GM18505 (cell line): ENCODE results near the gene OR4D2.
"Not testable (repeated sequence)": the region's sequence is repeated elsewhere in the genome, so short reads cannot be mapped to it uniquely, and the experiment has no call there.

Experiments used
- ATAC-seq: cut with Tn5 transposase; IDR thresholded peaks from one replicate; pipeline ENCODE4 v1.9.1; 2021; ENCODE audit not compliant: unreplicated experiment
- POLR2A ChIP-seq: IDR thresholded peaks from 4 replicates; pipeline ENCODE4 v1.6.1; 2011; ENCODE audit warnings: borderline replicate concordance; ENCODE audit not compliant: insufficient read depth, insufficient read length; ENCODE audit errors: extremely low read depth

Gene OR4D2

DNA sequence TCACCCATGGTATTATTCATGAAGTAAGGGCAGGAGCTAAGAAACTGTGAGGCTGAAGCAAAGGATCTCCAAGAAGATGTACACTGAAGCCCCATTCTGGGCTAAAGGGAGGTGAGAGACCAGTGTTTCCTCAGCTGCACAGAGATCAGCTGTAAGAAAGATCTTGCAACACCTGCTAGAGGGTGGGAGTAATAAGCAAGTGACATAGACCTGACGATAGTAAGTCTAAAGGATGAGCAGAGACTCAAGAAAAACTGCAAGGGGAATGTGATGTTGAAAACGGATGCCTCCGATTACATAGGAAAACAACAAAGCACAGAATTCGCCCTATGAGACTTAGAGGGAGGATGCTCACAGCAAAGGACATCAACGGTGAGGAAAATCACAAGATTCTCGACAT is at the start of gene OR4D2:
Gene OR4D2, plus strand, starts transcription at position 301 of the 400 bp plus-strand sequence. CDS start 2,674 bp downstream, outside the sequence.
- TF ChIP-seq POLR2A = no peak
- no peak for ATAC-seq

DNA sequence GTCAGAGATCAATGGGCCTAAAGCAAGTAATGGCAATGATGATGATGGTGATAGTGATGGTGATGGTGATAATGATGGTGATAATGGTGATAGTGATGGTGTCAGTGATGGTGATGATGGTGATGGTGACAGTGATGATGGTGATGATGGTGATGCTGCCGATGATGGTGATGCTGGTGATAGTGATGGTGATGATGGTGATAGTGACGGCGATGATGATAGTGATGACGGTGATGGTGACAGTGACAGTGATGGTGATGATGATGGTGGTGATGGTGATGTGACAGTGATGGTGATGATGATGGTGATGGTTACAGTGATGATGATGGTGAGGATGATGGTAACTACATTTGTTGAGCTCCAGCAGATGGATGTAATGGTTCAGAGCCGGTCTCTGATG is 49.4 kb upstream of the OR4D2 start:
- TF ChIP-seq POLR2A = no peak
- ATAC-seq = no peak

DNA sequence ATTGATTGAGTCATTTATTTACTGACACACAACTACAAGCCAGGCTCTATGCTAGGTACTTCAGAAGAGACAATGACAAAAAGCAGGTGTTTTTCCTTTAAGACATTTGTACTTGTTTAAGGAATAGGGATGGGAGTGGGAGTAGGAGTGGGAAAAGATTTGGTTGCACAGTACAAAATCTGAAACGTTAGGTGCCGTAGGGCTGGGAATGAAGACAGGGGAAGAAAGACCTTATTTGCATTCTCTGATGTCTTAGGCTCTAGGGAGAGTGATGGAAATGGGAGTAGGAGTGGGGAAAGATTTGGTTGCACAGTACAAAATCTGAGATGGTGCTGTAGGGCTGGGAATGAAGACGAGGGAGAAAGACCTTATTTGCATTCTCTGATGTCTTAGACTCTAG is 47.3 kb upstream of the OR4D2 start:
- TF ChIP-seq POLR2A = no peak
- ATAC-seq = no peak

DNA sequence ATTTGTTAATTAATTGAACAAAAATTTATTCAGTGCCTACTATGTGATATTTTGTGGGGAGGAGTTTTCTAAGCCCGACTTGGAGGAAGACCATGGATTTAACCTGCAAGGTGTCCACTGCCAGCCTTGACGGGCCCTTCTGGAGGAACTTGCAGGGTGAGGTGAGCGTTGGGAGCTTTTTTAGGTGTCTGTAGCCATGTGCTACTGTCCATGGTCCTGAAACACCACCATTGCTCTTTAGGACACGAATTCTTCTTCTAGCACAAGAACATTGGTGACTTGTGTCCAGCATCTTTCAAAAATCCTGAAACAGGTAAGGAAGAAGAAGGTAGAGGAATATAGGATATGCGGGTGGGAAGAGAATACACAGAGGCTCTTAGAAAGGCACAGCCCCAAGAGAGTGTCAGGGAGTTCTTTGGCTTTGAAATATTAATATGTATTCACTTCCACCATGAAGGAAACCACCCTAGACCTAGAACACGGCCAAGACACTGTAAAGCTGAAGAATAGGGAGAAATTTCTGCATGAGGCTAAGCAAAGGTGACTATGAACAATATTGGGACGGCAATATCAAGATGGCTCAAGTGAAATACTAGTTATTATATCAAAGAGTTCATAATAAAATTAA is 46.5 kb upstream of the OR4D2 start:
- no peak for TF ChIP-seq POLR2A
- ATAC-seq = no peak

DNA sequence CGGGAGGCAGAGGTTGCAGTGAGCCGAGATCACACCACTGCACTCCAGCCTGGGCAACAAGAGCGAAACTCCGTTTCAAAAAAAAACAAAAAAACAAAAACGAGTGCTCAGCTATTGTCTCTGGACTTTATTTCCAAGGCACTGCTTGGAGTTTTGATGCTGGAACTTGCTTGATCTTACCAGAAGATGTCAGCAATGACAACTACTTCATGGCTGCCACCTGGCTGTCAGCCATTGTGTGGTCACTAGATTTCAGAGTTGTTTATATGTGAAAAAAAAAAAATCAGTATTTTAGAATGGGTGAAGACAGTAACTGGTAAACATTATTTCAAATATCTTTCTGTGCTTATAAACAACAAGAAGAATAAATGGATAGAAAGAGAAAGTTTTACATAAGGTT is 44.9 kb upstream of the OR4D2 start:
- no peak for TF ChIP-seq POLR2A
- no peak for ATAC-seq

DNA sequence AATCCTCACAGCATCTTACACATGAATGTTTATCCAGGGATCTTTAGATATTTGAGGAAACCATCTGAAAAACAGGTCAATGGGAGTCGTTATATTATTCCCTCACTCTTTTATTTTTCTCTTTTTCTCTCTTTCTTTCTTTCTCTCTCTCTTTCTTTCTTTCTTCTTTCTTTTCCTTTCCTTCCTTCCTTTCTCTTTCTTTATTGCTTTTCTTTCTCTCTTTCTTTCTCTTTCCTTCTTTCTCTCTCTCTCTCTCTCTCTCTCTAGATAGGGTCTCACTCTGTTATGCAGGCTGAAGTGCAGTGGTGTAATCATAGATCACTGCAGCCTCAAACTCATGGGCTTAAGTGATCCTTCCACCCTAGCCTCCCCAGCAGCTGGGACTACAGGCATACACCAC is 38.9 kb upstream of the OR4D2 start:
- TF ChIP-seq POLR2A = no peak

DNA sequence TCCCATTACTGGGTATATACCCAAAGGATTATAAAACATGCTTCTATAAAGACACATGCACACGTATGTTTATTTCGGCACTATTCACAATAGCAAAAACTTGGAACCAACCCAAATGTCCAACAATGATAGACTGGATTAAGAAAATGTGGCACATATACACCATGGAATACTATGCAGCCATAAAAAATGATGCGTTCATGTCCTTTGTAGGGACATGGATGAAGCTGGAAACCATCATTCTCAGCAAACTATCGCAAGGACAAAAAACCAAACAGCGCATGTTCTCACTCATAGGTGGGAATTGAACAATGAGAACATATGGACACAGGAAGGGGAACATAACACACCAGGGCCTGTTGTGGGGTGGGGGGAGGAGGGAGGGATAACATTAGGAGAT is 34.1 kb upstream of the OR4D2 start:
- ATAC-seq = not testable (repeated sequence)

More for the DNA sequence above, 38.9 kb upstream of the OR4D2 start:
- ATAC-seq = no peak

DNA sequence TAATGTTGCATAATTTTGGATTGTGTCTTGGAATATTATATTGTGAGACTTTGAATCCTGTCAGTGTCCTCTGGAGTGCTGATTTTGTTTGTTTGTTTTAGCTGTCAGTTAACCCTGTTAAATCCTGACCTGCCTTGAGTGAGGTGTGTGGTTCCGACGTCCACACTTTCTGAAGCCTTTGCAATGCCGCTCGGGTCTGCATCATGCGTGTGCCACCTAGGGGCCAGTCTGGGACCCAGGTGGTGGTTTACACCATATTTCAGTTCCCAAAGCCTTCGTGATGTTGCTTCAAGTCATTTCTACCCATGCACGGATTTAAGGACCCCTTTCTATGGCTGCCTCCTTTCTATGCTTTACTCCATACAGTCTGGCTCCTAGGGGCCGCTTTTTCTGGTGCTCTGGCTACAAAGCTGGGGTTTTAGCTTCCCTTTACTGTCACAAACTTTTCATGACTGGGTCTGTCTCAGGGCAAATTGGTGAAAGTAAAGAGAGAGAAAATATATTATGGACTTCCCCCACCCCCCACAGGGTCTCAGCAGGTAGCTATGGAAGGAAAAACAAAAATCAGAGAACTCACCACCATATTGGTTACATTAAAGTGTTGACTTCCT is 30.0 kb upstream of the OR4D2 start:
- no peak for ATAC-seq

DNA sequence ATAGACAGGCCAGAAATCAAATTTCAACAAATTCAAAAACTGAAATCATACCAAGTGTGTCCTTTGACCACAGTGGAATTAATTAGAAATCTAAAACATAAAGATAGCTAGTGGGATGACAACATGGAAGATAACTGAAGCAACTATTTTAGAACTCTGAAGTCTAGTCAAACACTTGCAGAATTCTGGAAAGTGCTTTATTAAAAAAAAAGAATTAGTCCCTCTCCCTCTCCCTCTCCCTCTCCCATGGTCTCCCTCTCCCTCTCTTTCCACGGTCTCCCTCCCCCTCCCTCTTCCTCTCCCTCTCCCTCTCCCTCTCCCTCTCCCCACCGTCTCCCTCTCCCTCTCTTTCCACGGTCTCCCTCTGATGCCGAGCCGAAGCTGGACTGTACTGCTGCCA is 25.3 kb upstream of the OR4D2 start:
- no peak for TF ChIP-seq POLR2A
- no peak for ATAC-seq

More for the DNA sequence above, 30.0 kb upstream of the OR4D2 start:
- TF ChIP-seq POLR2A = no peak

DNA sequence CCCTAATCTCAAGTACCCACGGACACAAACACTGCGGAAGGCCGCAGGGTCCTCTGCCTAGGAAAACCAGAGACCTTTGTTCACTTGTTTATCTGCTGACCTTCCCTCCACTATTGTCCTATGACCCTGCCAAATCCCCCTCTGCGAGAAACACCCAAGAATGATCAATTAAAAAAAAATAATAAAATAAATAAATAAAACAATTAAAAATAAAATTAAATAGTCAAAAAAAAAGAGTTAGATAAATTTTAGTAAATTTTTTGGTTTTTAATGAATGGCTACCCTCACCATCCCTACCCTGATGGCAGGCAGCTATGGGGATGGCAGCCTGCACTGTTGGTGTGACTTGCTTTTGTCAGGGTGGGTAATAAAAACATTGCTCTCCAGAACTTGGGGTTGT is 23.4 kb upstream of the OR4D2 start:
- not testable (repeated sequence) for ATAC-seq

DNA sequence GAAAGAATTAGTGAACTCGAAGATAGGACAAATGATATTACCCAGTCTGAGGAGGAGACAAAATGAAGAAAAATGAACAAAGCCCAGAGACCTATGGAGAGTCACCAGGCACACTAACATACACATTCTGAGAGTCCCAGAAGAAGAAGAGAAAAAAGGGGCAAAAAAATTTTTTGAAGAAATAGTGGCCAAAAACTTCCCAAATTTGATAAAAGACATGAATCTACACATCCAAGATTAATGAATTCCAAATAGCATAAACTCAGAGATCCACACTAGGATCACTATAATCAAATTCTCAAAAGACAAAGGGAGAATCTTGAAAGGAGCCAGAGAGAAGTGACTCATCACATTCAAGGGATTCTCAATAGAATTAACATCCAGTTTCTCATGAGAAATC is 22.0 kb upstream of the OR4D2 start:
- TF ChIP-seq POLR2A = no peak
- ATAC-seq = no peak

DNA sequence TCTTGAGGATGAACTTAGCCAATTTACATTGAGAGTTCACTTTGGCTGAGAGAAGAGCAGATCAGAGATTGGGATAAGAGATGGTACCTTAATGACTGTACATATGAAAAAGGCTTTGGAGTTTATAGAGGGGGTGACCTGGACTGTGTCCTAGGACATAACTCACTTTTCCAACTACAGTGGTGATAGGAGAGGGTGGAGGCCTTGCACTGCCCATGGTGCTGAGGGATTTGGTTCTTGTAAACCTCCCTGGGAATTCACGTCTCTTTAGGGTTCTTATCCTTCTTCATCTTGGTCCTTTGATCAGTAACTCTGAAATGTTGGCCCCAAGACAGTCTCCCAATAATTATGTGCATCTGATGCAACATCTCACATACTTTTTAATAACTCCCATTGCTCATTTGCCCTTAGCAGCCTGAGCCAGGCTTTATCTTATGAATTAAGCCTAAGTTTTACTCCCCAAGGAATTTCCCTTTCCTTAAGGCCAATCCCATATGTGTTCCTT is 18.8 kb upstream of the OR4D2 start, which contains the start of gene OR4D1:
Gene OR4D1, plus strand, starts transcription at position 455 of the 505 bp plus-strand sequence. CDS start 6,770 bp downstream, outside the sequence.
- no peak for TF ChIP-seq POLR2A
- no peak for ATAC-seq

DNA sequence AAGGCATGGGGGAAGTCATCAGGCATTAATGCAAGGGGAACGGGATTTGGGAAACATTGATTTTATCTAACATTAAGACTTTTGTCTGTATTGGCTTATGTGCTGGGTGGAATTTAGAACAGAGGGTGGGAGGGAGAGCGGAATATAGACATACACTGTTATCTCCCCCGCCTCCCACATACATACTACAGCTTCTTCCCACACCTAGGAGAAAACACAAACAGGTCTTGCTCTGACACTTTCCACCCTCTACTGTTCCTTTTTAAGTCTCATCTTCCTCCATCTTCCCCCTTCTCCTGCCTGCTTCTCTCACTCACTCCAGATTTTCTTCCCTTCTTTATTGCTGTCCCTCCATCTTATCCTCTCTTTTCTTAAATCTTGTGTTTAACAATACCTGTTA is 18.2 kb upstream of the OR4D2 start:
- no peak for TF ChIP-seq POLR2A
- ATAC-seq = no peak

DNA sequence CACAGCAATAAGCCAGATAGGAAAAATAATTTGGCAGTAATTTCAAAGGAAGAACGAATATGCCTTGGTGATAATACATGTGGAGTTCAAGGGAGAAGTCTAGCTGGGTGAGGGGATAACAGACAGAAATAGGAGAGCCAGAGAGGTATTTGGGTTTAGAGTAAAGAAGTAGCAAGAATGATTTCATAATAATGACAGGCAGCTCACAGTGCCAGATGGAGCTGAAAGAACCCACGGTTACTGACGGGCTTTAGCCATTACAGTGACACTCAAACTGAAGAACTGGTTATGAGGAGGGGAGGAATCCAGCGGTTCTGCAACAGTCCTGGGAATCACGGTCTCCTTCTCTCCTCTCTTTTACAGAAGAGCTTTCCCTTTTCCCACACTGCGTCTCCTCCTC is 16.4 kb upstream of the OR4D2 start:
- no peak for TF ChIP-seq POLR2A
- no peak for ATAC-seq
